Neuronal stem cell (in vitro differentiated cells): ENCODE results near the gene GPR89B.
"Not testable (repeated sequence)": the region's sequence is repeated elsewhere in the genome, so short reads cannot be mapped to it uniquely, and the experiment has no call there.

Experiments used
- DNase-seq: peaks from one replicate; pipeline ENCODE4 v3.0.0-alpha.2; 2013; ENCODE audit warnings: low spot score
- H2AFZ ChIP-seq: one replicate; pipeline ENCODE4 v1.6.1; 2013; ENCODE audit warnings: mild to moderate bottlenecking, low read length, inconsistent platforms
- H2AK5ac ChIP-seq: 2 replicates; pipeline ENCODE4 v1.6.1; 2013; ENCODE audit warnings: low read depth, mild to moderate bottlenecking, inconsistent platforms, low read length, moderate library complexity, mixed read lengths
- H2BK120ac ChIP-seq: 2 replicates; pipeline ENCODE4 v1.6.1; 2013; ENCODE audit warnings: low read depth, mild to moderate bottlenecking, inconsistent platforms, low read length, moderate library complexity, mixed read lengths
- H2BK12ac ChIP-seq: one replicate; pipeline ENCODE4 v1.6.1; 2013; ENCODE audit warnings: low read length, inconsistent platforms
- H2BK15ac ChIP-seq: 2 replicates; pipeline ENCODE4 v1.6.1; 2013; ENCODE audit warnings: mild to moderate bottlenecking, low read length, inconsistent platforms, mixed read lengths
- H2BK5ac ChIP-seq: one replicate; pipeline ENCODE4 v1.6.1; 2013; ENCODE audit warnings: inconsistent platforms, mild to moderate bottlenecking, low read length, moderate library complexity
- H3K14ac ChIP-seq: one replicate; pipeline ENCODE4 v1.6.1; 2013; ENCODE audit warnings: low read length, inconsistent platforms
- H3K18ac ChIP-seq: 2 replicates; pipeline ENCODE4 v1.6.1; 2013; ENCODE audit warnings: low read length, inconsistent platforms
- H3K23ac ChIP-seq: 2 replicates; pipeline ENCODE4 v1.6.1; 2013; ENCODE audit warnings: low read depth, mild to moderate bottlenecking, mixed read lengths, low read length, inconsistent platforms; ENCODE audit not compliant: poor library complexity
- H3K27ac ChIP-seq: replicated peaks from 3 replicates; pipeline ENCODE4 v1.5.1; 2013; ENCODE audit warnings: low read length, inconsistent platforms
- H3K27me3 ChIP-seq, 3 experiments: 2 replicates each; pipeline ENCODE4 v1.6.1; 2013; ENCODE audit warnings: low read length in 3 of 3, mild to moderate bottlenecking in 2 of 3, inconsistent platforms in 1 of 3, low read depth in 1 of 3, mixed read lengths in 1 of 3, moderate library complexity in 1 of 3; ENCODE audit not compliant: control insufficient read depth in 3 of 3, insufficient read depth in 3 of 3
- H3K36me3 ChIP-seq, 2 donors: replicated peaks in 1 of 2; 2 replicates each; pipeline ENCODE4 v1.6.1; 2013; ENCODE audit warnings: low read length in 2 of 2; ENCODE audit not compliant: control insufficient read depth in 2 of 2, insufficient read depth in 2 of 2
- H3K4ac ChIP-seq: 2 replicates; pipeline ENCODE4 v1.6.1; 2013; ENCODE audit warnings: inconsistent platforms, mild to moderate bottlenecking, low read length, moderate library complexity
- H3K4me1 ChIP-seq, 2 donors: 1 replicate in 1 of 2; 2 replicates in 1 of 2; pipeline ENCODE4 v1.6.1; 2013; ENCODE audit warnings: low read length in 2 of 2, low read depth in 1 of 2; ENCODE audit not compliant: control insufficient read depth in 2 of 2, insufficient read depth in 1 of 2
- H3K4me2 ChIP-seq: one replicate; pipeline ENCODE4 v1.6.1; 2013; ENCODE audit warnings: mild to moderate bottlenecking, low read length, inconsistent platforms; ENCODE audit not compliant: insufficient read depth, poor library complexity, severe bottlenecking
- H3K4me3 ChIP-seq, 2 donors: 2 replicates each; pipeline ENCODE4 v1.5.1; 2013; ENCODE audit warnings: low read length in 2 of 2, mild to moderate bottlenecking in 2 of 2, inconsistent platforms in 1 of 2, moderate library complexity in 1 of 2
- H3K79me1 ChIP-seq: one replicate; pipeline ENCODE4 v1.6.1; 2013; ENCODE audit warnings: low read depth, mild to moderate bottlenecking, inconsistent platforms, low read length, moderate library complexity
- H3K9ac ChIP-seq: one replicate; pipeline ENCODE4 v1.6.1; 2013; ENCODE audit warnings: mild to moderate bottlenecking, low read depth, low read length, inconsistent platforms; ENCODE audit not compliant: poor library complexity
- H3K9me3 ChIP-seq, 2 donors: replicated peaks in 1 of 2; 2 replicates each; pipeline versions ENCODE3 to v1.6.1; 2013; ENCODE audit warnings: low read length in 2 of 2, mild to moderate bottlenecking in 2 of 2, inconsistent platforms in 1 of 2, low read depth in 1 of 2, mixed read lengths in 1 of 2, moderate library complexity in 1 of 2; ENCODE audit not compliant: control insufficient read depth in 2 of 2, insufficient read depth in 1 of 2
- H4K8ac ChIP-seq: one replicate; pipeline ENCODE4 v1.6.1; 2013; ENCODE audit warnings: low read depth, mild to moderate bottlenecking, inconsistent platforms, low read length, moderate library complexity
- H4K91ac ChIP-seq: one replicate; pipeline ENCODE4 v1.6.1; 2013; ENCODE audit warnings: low read length, low read depth, mild to moderate bottlenecking, inconsistent platforms; ENCODE audit not compliant: poor library complexity
- WGBS, 2 donors: extraction: QIAGEN DNeasy Blood & Tissue Kit; methylation state at CpG; one replicate each; pipeline ENCODE4 v1.1.7; 2013; ENCODE audit warnings: missing lambda C conversion rate in 2 of 2, mixed read lengths in 1 of 2; ENCODE audit not compliant: insufficient read length in 2 of 2, insufficient replicate concordance in 1 of 2; ENCODE audit errors: extremely low coverage in 2 of 2; 5-methylcytosine and 5-hydroxymethylcytosine counted together

Gene GPR89B

GRCh38 chr1:147924813-147925212, 3.4 kb upstream of the GPR89B start:
- H2BK120ac ChIP-seq = no peak overlapping the region

DNA sequence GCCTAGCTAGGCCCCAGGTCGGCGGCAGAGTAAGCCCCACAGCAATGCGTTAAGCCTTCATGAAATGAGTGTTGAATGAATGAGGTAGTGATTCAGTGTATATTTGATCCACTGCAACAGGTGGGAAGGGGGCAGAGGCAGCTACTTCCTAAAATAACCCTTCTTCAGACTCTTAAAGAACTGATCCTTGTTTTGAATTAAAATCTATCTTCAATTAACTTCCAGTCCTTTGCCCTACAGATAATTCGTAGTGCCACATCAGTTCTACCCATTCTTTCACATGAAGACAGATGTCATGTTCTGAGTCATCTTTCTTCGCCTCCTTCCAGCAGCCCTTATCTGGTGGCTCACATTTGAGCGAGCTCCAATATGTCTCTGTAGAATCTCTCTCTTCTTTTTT, 1.0 kb upstream of the GPR89B start:
- WGBS, 2 donors = no CpG with 5 or more reads among the region's 6 CpGs

More at GRCh38 chr1:147924813-147925212, 3.4 kb upstream of the GPR89B start:
- H3K27ac ChIP-seq = no peak overlapping the region
- WGBS, 2 donors = no CpG with 5 or more reads among the region's 1 CpG
- no peak overlapping the region for H2BK15ac ChIP-seq
- DNase-seq = no peak
- H3K4me3 ChIP-seq = no peak overlapping the region
- H4K91ac ChIP-seq = no peak overlapping the region
- H2AFZ ChIP-seq = no peak overlapping the region
- H2BK12ac ChIP-seq = no peak overlapping the region
- H3K23ac ChIP-seq = no peak overlapping the region
- H3K9ac ChIP-seq = no peak overlapping the region
- H2BK5ac ChIP-seq = no peak overlapping the region
- no peaks in the 10 kb centered on the region for H3K79me1 ChIP-seq
- no peak overlapping the region for H3K14ac ChIP-seq
- no peak overlapping the region for H3K18ac ChIP-seq
- H3K4me1 ChIP-seq = no peaks in the 10 kb centered on the region
- H4K8ac ChIP-seq = no peak overlapping the region
- H3K27me3 ChIP-seq = no peaks in the 10 kb centered on the region
- no peak overlapping the region for H3K4ac ChIP-seq
- no peaks in the 10 kb centered on the region for H3K9me3 ChIP-seq
- H2AK5ac ChIP-seq = no peak overlapping the region
- H3K36me3 ChIP-seq = no peaks in the 10 kb centered on the region
- no peak overlapping the region for H3K4me2 ChIP-seq

DNA sequence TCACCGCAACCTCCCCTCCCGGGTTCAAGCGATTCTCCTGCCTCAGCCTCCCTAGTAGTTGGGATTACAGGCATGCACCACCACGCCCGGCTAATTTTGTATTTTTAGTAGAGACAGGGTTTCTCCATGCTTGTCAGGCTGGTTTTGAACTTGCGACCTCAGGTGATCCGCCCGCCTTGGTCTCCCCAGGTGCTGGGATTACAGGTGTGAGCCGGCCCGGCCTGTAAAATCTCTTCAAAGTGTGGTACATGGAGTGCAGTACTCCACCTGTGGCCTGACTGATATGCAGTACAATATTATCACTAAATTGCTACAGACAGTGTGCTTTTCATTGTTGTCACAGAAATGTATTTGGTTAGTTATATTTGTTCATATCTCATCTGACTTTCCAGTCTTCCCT, 531 bp upstream of the GPR89B start:
- not testable (repeated sequence) for H3K27me3 ChIP-seq, H3K36me3 ChIP-seq, DNase-seq, H3K9ac ChIP-seq, H3K4ac ChIP-seq, H3K79me1 ChIP-seq, H3K9me3 ChIP-seq, H2AFZ ChIP-seq, H2BK120ac ChIP-seq, H3K14ac ChIP-seq, H2AK5ac ChIP-seq, H2BK5ac ChIP-seq, H2BK12ac ChIP-seq, H3K23ac ChIP-seq, H3K4me3 ChIP-seq, H4K91ac ChIP-seq, H4K8ac ChIP-seq, H3K18ac ChIP-seq, H2BK15ac ChIP-seq, H3K4me1 ChIP-seq, H3K4me2 ChIP-seq, H3K27ac ChIP-seq
- no CpG with 5 or more reads among the region's 10 CpGs for WGBS, 2 donors

More for the DNA sequence above, 1.0 kb upstream of the GPR89B start:
- H2AFZ ChIP-seq, H4K91ac ChIP-seq, H3K36me3 ChIP-seq, DNase-seq, H3K27me3 ChIP-seq, H3K18ac ChIP-seq, H3K4me3 ChIP-seq, H2BK120ac ChIP-seq, H3K4me2 ChIP-seq, H3K14ac ChIP-seq, H2AK5ac ChIP-seq, H3K9me3 ChIP-seq, H3K23ac ChIP-seq, H3K4me1 ChIP-seq, H4K8ac ChIP-seq, H3K27ac ChIP-seq, H2BK15ac ChIP-seq, H3K9ac ChIP-seq, H2BK12ac ChIP-seq, H2BK5ac ChIP-seq, H3K4ac ChIP-seq, H3K79me1 ChIP-seq: not testable (repeated sequence)

DNA sequence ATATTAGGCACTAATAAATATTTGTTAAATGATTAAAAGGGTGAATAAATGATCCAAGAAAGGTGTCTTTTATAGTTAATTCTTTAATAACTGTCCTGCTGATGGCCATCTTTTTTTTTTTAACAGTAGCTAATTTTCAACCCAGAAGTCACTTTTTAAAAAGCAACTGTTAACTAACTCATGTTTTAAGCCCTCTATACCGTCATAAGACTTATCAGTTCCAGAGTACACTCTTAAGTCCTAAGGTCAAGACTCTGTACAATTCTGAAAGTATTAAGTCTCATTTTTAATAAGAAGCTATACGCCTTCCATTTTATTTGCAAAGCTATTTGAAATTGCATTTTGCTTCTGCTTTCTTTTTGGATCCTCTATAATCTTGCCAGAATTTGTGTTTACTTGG, 2.9 kb downstream of the GPR89B start:
- H2BK12ac ChIP-seq, H3K4ac ChIP-seq, H3K23ac ChIP-seq, H2BK5ac ChIP-seq, DNase-seq, H2AFZ ChIP-seq, H3K14ac ChIP-seq, H3K4me1 ChIP-seq, H4K8ac ChIP-seq, H3K27me3 ChIP-seq, H3K36me3 ChIP-seq, H3K4me3 ChIP-seq, H4K91ac ChIP-seq, H3K27ac ChIP-seq, H3K79me1 ChIP-seq, H2BK15ac ChIP-seq, H2BK120ac ChIP-seq, H3K4me2 ChIP-seq, H3K9ac ChIP-seq, H3K9me3 ChIP-seq, H3K18ac ChIP-seq, H2AK5ac ChIP-seq: not testable (repeated sequence)
- no CpG with 5 or more reads among the region's 2 CpGs for WGBS, 2 donors
